ENCODE measurements around the gene CISD3.

DNA sequence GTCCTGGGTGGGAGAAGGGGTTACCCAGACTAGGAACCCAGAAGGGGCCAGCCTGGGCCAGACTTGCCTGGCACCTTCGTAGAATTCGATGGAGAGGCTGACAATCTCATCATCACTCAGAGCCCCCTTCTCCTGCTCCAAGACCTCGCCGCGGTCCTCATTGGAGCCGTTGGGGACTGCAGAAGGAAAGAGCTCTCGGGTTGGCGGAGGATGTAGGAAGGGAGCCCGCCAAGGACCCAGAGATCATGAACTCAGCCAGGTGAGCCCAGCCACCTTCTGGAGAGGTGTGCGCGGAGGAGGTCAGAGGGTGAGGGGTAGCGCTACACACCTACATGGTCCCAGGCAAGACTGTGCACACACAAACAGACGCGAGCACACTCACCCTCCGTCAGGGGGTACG lies 8.5 kb downstream of the CISD3 start:
- TF ChIP-seq CTCF (conservative IDR thresholded peaks at IDR 0.05; ENCODE audit: low read depth, low read length): no peak
- TF ChIP-seq FOS (IDR thresholded peaks at IDR 0.05; ENCODE audit: low read depth, low read length): no peak
- TF ChIP-seq RAD21 (IDR thresholded peaks at IDR 0.05; ENCODE audit: low read length): no peak
- TF ChIP-seq CHD1 (IDR thresholded peaks at IDR 0.05; ENCODE audit: low read depth, low read length): no peak
